ENCODE measurements around the gene EN1. TPM values are rescaled to one million over a fixed set of nuclear protein-coding genes. Genes with fewer than 3 reads are reported as not detected.

The EN1 gene
- total and polyA plus RNA-seq, 2 donors (not counting 3 experiments of a cell fraction or from before 2014, with no cell fraction given): not detected

DNA sequence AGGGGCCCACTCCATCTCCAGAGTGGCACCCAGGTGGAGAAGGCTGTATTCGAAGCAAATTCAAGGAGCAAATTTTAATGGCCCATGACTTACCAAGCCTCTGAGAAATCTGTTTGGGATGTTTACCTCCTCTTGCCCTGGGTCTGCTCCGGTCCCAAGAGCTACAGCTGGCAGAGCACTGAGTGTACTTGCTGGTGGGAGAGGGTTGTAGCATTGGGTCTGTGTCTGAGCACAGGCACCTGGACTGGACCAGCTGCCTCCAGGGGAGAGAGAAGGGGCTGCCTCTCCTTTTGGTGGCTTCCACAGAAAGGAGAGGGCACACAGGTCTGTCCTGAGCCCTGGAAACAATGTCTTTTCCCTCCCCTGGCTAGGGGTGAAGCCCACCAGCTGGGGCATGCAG is 9.8 kb downstream of the EN1 start:
- intact Hi-C loops (cut with micrococcal nuclease): no loop called here

More for the DNA sequence above, 9.8 kb downstream of the EN1 start:
- TF ChIP-seq EZH2 (IDR thresholded peaks at IDR 0.05; ENCODE audit: borderline replicate concordance, low read depth, low read length, severe bottlenecking) (no peak), JUN (IDR thresholded peaks at IDR 0.05; ENCODE audit: borderline replicate concordance, insufficient read depth, insufficient read length, low read depth) (no peak), FOS (IDR thresholded peaks at IDR 0.05; ENCODE audit: borderline replicate concordance, insufficient read depth, low read length) (no peak), MYC (IDR thresholded peaks at IDR 0.05; ENCODE audit: low read depth, low read length) (no peak), GATA2 (IDR thresholded peaks at IDR 0.05; ENCODE audit: insufficient read depth, insufficient read length, low read depth, low read length) (no peak), POLR2A (IDR thresholded peaks at IDR 0.05; ENCODE audit: low read depth, low read length) (no peak), POLR2AphosphoS5 (IDR thresholded peaks at IDR 0.05; ENCODE audit: insufficient read depth, low read depth, low read length) (no peak)
- TF ChIP-seq, protein P1, sequence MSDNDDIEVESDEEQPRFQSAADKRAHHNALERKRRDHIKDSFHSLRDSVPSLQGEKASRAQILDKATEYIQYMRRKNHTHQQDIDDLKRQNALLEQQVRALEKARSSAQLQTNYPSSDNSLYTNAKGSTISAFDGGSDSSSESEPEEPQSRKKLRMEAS (IDR thresholded peaks at IDR 0.05; ENCODE audit: insufficient read depth, insufficient read length): no peak
- TF ChIP-seq, protein P2, sequence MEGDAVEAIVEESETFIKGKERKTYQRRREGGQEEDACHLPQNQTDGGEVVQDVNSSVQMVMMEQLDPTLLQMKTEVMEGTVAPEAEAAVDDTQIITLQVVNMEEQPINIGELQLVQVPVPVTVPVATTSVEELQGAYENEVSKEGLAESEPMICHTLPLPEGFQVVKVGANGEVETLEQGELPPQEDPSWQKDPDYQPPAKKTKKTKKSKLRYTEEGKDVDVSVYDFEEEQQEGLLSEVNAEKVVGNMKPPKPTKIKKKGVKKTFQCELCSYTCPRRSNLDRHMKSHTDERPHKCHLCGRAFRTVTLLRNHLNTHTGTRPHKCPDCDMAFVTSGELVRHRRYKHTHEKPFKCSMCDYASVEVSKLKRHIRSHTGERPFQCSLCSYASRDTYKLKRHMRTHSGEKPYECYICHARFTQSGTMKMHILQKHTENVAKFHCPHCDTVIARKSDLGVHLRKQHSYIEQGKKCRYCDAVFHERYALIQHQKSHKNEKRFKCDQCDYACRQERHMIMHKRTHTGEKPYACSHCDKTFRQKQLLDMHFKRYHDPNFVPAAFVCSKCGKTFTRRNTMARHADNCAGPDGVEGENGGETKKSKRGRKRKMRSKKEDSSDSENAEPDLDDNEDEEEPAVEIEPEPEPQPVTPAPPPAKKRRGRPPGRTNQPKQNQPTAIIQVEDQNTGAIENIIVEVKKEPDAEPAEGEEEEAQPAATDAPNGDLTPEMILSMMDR (IDR thresholded peaks at IDR 0.05; ENCODE audit: extremely low read depth in 1 of 2, insufficient read depth in 1 of 2, low read depth in 1 of 2, low read length in 2 of 2): no peak
- FAIRE-seq: no peak
- BruUV-seq (replicated peaks): no TSS peak
- no peak overlapping the region for H2AFZ ChIP-seq (ENCODE audit: low read depth, low read length)
- H3K9me1 ChIP-seq (replicated peaks; ENCODE audit: control insufficient read depth, extremely low read depth, insufficient read depth, low read length): no peaks in the 10 kb centered on the region
- H3K4me3 ChIP-seq (replicated peaks in 1 of 3; ENCODE audit: insufficient read depth in 1 of 3, low read depth in 1 of 3, low read length in 3 of 3): no peak overlapping the region
- ChIA-PET CTCF (no interaction called here), POLR2A (no interaction called here)
- H3K9ac ChIP-seq (replicated peaks; ENCODE audit: extremely low read depth, insufficient read depth, low read length): no peak overlapping the region
- no peaks in the 10 kb centered on the region for H3K4me1 ChIP-seq (ENCODE audit: control insufficient read depth, extremely low read depth, insufficient read depth, low read length)
- no peak for DNase-seq (ENCODE audit: low read depth, low spot score)
- no peak overlapping the region for H3K27ac ChIP-seq (ENCODE audit: insufficient read depth, low read depth, low read length)
- H3K36me3 ChIP-seq (ENCODE audit: control insufficient read depth in 2 of 2, extremely low read depth in 1 of 2, insufficient read depth in 2 of 2, low read length in 2 of 2): no peaks in the 10 kb centered on the region
- peaks cover 85 to 93% of the 10 kb centered on the region in 2 experiments for H3K27me3 ChIP-seq (ENCODE audit: control insufficient read depth in 2 of 2, insufficient read depth in 2 of 2, low read length in 2 of 2)
- no peak overlapping the region for H3K4me2 ChIP-seq (ENCODE audit: insufficient read depth, low read length)
- no peaks in the 10 kb centered on the region for H4K20me1 ChIP-seq (replicated peaks; ENCODE audit: control insufficient read depth, extremely low read depth, insufficient read depth, low read length)
- H3K79me2 ChIP-seq (ENCODE audit: control insufficient read depth, insufficient read depth, low read length): no peaks in the 10 kb centered on the region
- H3K9me3 ChIP-seq (replicated peaks; ENCODE audit: control insufficient read depth, insufficient read depth, low read length): no peaks in the 10 kb centered on the region
- dilution Hi-C loops (cut with MboI; ENCODE audit: extremely low pct_ligation_motif_present, low sequenced_read_pairs): no loop called here

All from endothelial cell of umbilical vein (primary cell).